LNCaP clone FGC (cell line): Measurements from ENCODE around the gene ONECUT3.

ENCODE experiments used
- DNase-seq: peaks from one replicate; pipeline ENCODE4 v3.0.0-alpha.2; 2011; ENCODE audit warnings: low read depth
- H3K4me3 ChIP-seq: 2 replicates; pipeline ENCODE4 v1.5.1; 2011; ENCODE audit warnings: mild to moderate bottlenecking, low read depth, low read length, control low read depth
- CTCF ChIP-seq: IDR thresholded peaks from 2 replicates; pipeline ENCODE4 v1.5.1; 2012; ENCODE audit warnings: mild to moderate bottlenecking; ENCODE audit not compliant: control insufficient read depth, insufficient read depth; ENCODE audit errors: extremely low read depth

The ONECUT3 gene

GRCh38 chr19:1739960-1740629 is 13.2 kb upstream of the ONECUT3 start:
- no peak for TF ChIP-seq CTCF
- DNase-seq: no peak
- no peak overlapping the region for H3K4me3 ChIP-seq

DNA sequence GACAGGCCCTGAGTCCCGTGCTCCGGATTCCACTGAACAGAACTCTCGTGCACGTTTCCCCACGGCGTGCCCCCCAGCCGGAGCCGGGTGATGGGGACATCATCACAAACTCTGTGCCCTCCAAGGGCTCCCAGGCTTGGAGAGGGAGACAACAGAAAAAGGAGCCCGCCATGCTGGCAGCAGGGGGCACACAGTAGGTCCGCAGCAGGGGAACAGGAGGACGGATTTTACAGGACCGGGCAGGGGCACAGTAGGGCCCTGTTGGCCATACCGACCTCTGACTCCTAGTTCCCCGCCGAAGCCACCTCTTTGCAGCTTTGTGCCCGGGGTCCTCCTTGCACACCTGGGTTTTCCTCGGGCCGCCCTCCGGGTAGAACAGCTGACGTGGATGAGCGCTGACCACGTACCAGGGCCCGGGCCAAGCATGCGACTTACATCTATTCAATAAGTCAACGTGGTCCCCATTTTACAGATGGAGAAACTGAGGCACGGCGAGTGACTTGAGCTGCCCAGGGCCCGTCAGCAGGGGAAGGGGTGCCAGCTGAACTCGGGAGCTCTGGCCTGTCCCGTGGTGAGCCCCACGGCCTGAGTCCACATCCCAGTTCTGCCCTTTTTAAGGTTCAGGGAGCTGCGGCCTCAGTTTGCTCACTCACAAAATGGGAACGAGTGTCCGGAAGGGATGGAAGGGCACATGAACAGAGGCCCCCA is 10.2 kb upstream of the ONECUT3 start:
- H3K4me3 ChIP-seq: no peak overlapping the region
- no peak for DNase-seq
- no peak for TF ChIP-seq CTCF

DNA sequence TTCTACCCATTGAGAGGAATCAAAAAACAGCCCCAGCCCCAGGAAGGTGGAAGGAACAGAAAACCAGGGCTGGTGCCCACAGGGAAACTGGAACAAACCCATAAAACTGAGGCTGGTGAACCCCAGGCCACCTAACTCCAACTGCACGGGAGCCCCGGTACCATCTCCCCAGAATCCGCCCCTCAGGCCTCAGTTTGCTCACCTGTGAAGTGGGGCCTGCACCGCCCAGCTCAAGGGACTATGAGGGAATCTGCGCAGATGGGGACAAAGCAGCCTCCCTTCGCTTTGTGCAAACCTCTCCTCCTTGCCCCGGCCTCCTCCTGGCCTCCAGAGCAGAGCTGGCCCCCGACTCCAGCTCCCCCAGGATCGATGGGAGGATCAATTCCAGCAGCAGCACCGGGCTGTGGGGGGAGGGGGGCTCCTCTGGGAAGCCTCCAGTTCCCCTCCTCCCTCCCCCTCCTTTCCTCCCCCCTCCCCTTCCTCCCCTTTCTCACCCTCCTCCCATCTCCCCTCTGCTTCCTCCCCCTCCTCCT is 9.1 kb upstream of the ONECUT3 start:
- H3K4me3 ChIP-seq: no peak overlapping the region
- TF ChIP-seq CTCF: no peak
- DNase-seq: no peak

GRCh38 chr19:1744822-1745563 is 8.3 kb upstream of the ONECUT3 start:
- TF ChIP-seq CTCF: no peak
- no peak for DNase-seq
- H3K4me3 ChIP-seq: no peak overlapping the region

DNA sequence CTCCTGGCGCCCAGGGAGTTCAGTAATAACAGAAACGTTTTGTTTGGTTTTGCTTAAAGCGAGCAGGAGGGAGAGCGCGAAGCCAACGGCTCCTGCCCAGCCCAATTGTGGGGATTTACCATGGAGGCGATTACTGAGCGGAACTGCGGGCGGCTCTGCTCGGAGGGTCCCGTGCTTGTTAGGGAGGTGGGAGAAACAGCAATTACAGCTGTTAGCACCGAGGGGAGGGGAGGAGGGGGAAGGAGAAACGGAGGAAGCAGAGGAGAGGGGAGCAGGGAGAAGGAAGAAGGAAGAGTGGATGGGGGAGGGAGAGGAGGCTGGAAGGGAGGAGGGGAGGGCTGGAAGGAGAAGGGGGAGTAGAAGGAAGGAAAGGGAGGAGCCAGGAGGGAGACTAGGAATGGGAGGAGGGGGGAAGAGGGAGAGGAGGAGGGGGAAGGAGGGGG is 7.7 kb upstream of the ONECUT3 start:
- no peak for TF ChIP-seq CTCF
- no peak overlapping the region for H3K4me3 ChIP-seq
- DNase-seq: no peak

- no peak for DNase-seq
- H3K4me3 ChIP-seq: no peak overlapping the region
Measured at GRCh38 chr19:1746401-1747284, 6.7 kb upstream of the ONECUT3 start.

More at GRCh38 chr19:1746401-1747284, 6.7 kb upstream of the ONECUT3 start:
- TF ChIP-seq CTCF: no peak
